Measurements from ENCODE around the gene TASOR.
"Not testable (repeated sequence)": the region's sequence is repeated elsewhere in the genome, so short reads cannot be mapped to it uniquely, and the experiment has no call there.

The TASOR gene, protein sequence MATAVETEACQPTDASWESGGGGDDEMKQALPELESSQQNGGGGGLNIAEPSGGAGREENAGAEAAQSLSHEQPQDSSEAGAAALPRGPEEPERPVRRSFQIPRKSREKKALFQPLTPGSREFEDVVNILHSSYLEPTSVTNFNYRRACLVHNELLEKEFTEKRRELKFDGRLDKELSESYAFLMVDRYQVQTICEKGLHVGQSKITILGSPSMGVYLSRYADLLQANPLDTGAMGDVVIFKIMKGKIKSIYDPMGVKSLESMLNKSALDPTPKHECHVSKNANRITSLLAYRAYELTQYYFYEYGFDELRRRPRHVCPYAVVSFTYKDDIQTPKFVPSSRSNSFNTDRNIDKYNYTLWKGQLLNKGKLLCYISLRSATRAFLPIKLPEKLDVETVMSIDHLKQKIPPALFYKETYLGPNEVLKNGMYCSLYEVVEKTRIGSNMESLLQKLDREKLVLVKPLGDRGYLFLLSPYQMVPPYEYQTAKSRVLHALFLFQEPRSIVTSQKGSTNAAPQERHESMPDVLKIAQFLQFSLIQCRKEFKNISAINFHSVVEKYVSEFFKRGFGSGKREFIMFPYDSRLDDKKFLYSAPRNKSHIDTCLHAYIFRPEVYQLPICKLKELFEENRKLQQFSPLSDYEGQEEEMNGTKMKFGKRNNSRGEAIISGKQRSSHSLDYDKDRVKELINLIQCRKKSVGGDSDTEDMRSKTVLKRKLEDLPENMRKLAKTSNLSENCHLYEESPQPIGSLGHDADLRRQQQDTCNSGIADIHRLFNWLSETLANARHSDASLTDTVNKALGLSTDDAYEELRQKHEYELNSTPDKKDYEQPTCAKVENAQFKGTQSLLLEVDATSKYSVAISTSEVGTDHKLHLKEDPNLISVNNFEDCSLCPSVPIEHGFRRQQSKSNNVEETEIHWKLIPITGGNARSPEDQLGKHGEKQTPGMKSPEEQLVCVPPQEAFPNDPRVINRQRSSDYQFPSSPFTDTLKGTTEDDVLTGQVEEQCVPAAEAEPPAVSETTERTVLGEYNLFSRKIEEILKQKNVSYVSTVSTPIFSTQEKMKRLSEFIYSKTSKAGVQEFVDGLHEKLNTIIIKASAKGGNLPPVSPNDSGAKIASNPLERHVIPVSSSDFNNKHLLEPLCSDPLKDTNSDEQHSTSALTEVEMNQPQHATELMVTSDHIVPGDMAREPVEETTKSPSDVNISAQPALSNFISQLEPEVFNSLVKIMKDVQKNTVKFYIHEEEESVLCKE (N-terminal part only)

GRCh38 chr3:56683122-56683817, at the start of gene TASOR:
TASOR (minus strand) TSS chr3:56683265; CDS start chr3:56683006, 259 bp downstream.
- DNase-seq (ENCODE audit: low read depth in 2 of 2) = peak; percentile 84 to 86

GRCh38 chr3:56732109-56732508, 49.0 kb upstream of the TASOR start:
- DNase-seq (ENCODE audit: low read depth in 2 of 2) = no peak

- peak in 1 of 2 donors; percentile 31 for DNase-seq (ENCODE audit: low read depth in 2 of 2)
Observed at GRCh38 chr3:56725175-56725574, 42.1 kb upstream of the TASOR start.

- DNase-seq (ENCODE audit: low read depth in 2 of 2) = no peak
Observed at GRCh38 chr3:56724676-56725075, 41.6 kb upstream of the TASOR start.

GRCh38 chr3:56720849-56721248, 37.8 kb upstream of the TASOR start:
- DNase-seq (ENCODE audit: low read depth in 2 of 2) = no peak

- not testable (repeated sequence) for DNase-seq (ENCODE audit: low read depth in 2 of 2)
Observed at GRCh38 chr3:56718809-56719208, 35.7 kb upstream of the TASOR start.

GRCh38 chr3:56711344-56711743, 28.3 kb upstream of the TASOR start:
- no peak for DNase-seq (ENCODE audit: low read depth in 2 of 2)

- DNase-seq (ENCODE audit: low read depth in 2 of 2) = not testable (repeated sequence)
Observed at GRCh38 chr3:56707412-56707811, 24.3 kb upstream of the TASOR start.

DNA sequence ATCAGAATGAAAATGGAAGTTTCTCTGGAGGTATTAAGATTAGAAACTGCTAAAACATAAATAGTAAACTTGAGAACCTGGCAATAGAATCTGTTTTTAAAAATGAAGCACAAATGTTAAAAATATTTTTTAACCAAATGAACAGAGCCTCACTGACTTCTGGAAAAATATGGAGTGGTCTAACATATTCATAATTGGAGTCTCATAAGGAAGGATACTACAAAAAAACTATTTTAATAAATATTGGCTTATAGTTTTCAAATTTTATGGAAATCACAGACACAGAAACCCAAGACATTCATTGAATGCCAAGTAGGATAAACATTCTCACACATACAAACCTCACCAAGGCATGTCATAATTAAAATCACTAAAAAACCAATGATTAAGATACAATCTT, 23.6 kb upstream of the TASOR start:
- no peak for DNase-seq (ENCODE audit: low read depth in 2 of 2)

DNA sequence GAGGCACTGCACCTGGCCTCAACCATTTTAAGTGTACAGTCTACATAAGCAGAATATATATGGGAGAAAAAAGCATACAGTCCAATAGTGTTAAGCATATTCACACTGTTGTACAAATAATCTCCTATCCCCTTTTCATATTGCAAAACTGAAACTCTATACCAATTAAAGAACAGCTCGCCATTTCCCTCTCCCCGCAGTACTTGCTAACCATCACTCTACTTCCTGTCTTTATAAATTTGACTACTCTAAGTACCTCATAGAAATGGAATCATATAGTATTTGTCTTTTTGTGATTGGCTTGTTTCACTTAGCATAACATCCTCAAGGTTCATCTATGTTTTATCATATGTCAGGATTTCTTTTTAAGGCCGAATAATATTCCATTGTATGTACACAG, 21.6 kb upstream of the TASOR start:
- no peak for DNase-seq (ENCODE audit: low read depth in 2 of 2)

- DNase-seq (ENCODE audit: low read depth in 2 of 2) = peak in 1 of 2 donors; percentile 52
Observed at GRCh38 chr3:56702490-56703315, 19.6 kb upstream of the TASOR start.

- no peak for DNase-seq (ENCODE audit: low read depth in 2 of 2)
Observed at GRCh38 chr3:56700151-56700550, 17.1 kb upstream of the TASOR start.

DNA sequence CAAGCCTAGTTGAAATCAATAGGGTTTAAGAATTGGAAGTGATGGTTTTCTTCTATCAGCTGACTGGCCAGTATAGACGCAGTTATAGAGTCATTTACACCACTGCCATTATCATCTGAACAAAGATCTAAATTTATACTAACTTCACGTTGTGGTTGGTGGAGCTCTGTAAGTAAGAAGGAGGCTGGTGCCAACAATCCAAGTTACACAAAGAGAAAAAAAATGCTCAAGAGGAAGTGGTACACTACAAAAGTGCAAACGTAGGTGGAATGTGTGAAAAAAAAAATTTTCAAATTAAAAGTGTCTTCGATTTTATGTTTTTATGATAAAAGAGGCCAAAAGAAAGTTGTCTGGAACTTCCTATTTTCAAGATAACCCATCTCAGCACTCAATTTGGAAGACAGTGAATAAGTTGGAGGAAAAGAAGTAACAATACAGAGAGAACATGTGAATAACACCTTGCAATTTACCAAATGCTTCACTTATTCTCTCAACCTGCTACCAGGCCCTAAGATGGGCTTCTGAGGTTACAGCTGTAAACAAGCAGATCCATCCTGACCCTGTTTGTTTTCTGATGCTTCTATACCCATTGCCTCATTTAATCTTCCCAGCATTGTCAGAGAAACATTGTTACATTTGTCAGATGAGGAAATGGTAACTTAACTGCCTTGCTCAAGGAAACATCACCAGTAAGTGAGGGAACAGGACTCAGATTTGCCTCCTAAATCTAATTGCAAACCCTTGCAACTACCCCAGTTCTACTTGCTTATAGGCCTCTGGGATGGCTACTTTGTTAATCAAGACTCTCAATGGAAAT, 12.0 kb upstream of the TASOR start:
- DNase-seq (ENCODE audit: low read depth in 2 of 2) = no peak

DNA sequence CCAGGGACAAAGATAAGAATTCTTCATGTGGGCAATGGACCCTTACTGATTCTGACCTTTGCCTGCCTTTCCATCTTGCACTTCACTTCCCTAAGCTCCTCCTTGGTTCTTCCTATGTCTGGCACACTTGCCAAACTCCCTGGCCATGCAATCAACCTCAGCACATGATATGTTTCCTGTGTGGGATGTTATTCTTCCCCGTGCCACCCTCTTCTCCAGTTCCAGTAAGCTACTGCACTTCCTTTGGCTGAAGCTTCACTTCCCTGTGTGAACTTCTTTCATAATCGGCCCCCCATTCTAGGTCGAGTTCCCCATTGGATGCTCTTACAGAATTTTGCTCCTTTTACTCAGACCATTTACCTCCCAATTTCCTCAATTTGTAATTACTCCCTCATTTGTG, 10.7 kb upstream of the TASOR start:
- DNase-seq (ENCODE audit: low read depth in 2 of 2) = no peak

DNA sequence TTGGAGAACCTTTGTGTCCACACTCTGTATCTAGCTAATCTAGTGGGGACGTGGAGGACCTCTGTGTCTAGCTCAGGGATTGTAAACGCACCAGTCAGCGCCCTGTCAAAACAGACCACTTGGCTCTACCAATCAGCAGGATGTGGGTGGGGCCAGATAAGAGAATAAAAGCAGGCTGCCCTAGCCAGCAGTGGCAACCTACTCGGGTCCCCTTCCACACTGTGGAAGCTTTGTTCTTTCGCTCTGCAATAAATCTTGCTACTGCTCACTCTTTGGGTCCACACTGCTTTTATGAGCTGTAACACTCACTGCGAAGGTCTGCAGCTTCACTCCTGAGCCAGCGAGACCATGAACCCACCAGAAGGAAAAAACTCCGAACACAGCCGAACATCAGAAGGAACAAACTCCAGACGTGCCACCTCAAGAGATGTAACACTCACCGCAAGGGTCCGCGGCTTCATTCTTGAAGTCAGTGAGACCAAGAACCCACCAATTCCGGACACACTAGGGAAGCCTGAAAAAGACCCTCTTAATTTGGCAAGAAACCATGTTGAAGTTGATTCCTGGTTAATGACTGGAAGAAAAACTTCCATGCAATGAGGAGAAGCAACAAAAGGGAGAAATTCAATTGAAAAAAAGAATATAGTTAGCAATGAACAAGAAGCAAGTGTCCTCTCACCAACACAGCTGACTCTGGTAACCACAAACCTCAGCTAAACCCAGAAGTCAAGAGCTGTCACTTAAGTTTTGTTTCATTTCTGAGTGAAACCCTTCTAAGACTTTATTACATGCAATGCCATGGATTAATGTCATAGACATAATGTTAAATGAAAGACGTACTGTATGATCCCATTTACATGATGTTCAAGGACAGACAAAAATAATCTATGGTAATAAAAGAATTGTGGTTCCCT, 9.7 kb upstream of the TASOR start:
- not testable (repeated sequence) for DNase-seq (ENCODE audit: low read depth in 2 of 2)

GRCh38 chr3:56692001-56692365, 8.9 kb upstream of the TASOR start:
- DNase-seq (ENCODE audit: low read depth in 2 of 2) = not testable (repeated sequence)

DNA sequence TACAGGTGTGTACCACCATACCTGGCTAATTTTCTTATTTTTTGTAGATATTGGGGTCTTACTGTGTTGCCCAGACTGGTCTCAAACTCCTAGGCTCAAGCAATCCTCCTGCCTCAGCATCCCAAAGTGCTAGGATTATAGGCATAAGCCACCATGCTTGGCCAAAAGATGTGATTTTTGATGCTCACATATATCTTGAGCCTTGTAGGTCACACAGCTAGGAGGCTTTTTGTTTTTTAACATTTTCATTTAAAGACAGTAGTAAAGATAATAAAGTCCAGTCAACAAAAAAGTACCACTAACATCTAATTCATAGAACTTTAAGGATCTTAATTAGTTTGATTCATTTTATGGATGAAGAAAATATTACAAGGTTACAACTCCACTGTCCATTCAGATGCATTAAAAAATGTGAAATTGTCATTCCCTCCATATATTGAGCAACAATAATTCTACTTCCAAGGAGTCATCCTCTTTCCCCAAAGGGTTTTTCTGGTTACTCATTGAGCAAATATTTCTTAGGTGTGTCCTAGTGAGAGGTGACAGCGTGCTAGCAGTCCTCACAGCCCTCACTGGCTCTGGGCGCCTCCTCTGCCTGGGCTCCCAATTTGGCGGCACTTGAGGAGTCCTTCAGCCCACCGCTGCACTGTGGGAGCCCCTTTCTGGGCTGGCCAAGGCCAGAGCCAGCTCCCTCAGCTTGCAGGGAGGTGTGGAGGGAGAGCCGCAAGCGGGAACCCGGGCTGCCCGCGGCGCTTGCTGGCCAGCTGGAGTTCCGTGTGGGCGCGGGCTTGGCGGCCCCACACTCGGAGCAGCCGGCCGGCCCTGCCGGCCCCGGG, 8.3 kb upstream of the TASOR start:
- DNase-seq (ENCODE audit: low read depth in 2 of 2) = no peak

GRCh38 chr3:56689303-56689702, 6.2 kb upstream of the TASOR start:
- no peak for DNase-seq (ENCODE audit: low read depth in 2 of 2)
